B cell (primary cell): ENCODE data around the gene CDK4. TPM values are rescaled to one million over a fixed set of nuclear protein-coding genes. Genes with fewer than 3 reads are reported as not detected.

Source experiments
- ATAC-seq: fragments of 200-7000 bp; cut with Tn5 transposase; one replicate; pipeline ENCODE4 v1.10.0; 2021; ENCODE audit warnings: low read depth, mild to moderate bottlenecking, moderate number of reproducible peaks, moderate library complexity
- CTCF ChIA-PET: fragments of 350-600 bp; sonication (Branson Sonifier 250); formaldehyde crosslinking; loops from one replicate; lab custom pipeline; 2021; ENCODE audit warnings: antibody characterized with exemption, inconsistent platforms; lab: Charles Lee
- POLR2A ChIA-PET: fragments of 350-600 bp; sonication (Branson Sonifier 250); formaldehyde crosslinking; loops from one replicate; lab custom pipeline; 2021; ENCODE audit warnings: antibody characterized with exemption; lab: Charles Lee
- DNase-seq: peaks from one replicate; pipeline ENCODE4 v3.0.0; 2013
- H2AFZ ChIP-seq: 2 replicates; pipeline ENCODE4 v1.6.1; 2012; ENCODE audit warnings: mild to moderate bottlenecking, low read depth, low read length; ENCODE audit not compliant: insufficient read depth, poor library complexity, severe bottlenecking
- H3K27ac ChIP-seq, 2 donors: 1 replicate in 1 of 2; 2 replicates in 1 of 2; pipeline ENCODE4 v1.5.1; 2012 to 2013; ENCODE audit warnings: low read length in 2 of 2, mild to moderate bottlenecking in 2 of 2, moderate library complexity in 1 of 2
- H3K27me3 ChIP-seq, 4 experiments: fragments of 200-600 bp in 1 of 4; sonication (generic) in 1 of 4; replicated peaks in 1 of 4; 1 replicate in 2 of 4; 2 replicates in 2 of 4; pipeline versions ENCODE4 v1.6.1 to v1.7.0; 2013 to 2016; ENCODE audit warnings: low read length in 3 of 4, mild to moderate bottlenecking in 2 of 4, mixed read lengths in 1 of 4, moderate library complexity in 1 of 4; ENCODE audit not compliant: insufficient read depth in 4 of 4, control insufficient read depth in 3 of 4; ENCODE audit errors: control extremely low read depth in 1 of 4
- H3K36me3 ChIP-seq, 2 experiments: replicated peaks in 1 of 2; 1 replicate in 1 of 2; 2 replicates in 1 of 2; pipeline versions ENCODE4 v1.6.1 to v1.7.1; 2013; ENCODE audit warnings: low read length in 1 of 2; ENCODE audit not compliant: insufficient read depth in 2 of 2, control insufficient read depth in 1 of 2; ENCODE audit errors: control extremely low read depth in 1 of 2, extremely low read depth in 1 of 2
- H3K4me1 ChIP-seq, 2 donors: fragments of 200-600 bp in 1 of 2; sonication (generic) in 1 of 2; 1 replicate in 1 of 2; 2 replicates in 1 of 2; pipeline versions ENCODE4 v1.5.1 to v1.6.1; 2013 to 2017; ENCODE audit warnings: low read length in 2 of 2; ENCODE audit not compliant: control insufficient read depth in 2 of 2, insufficient read depth in 2 of 2
- H3K4me2 ChIP-seq: replicated peaks from 2 replicates; pipeline ENCODE3; 2012; ENCODE audit warnings: mild to moderate bottlenecking, low read depth, low read length; ENCODE audit not compliant: poor library complexity, severe bottlenecking
- H3K4me3 ChIP-seq, 5 experiments: fragments of 200-600 bp in 1 of 5; sonication (generic) in 1 of 5; 1 replicate in 3 of 5; 2 replicates in 2 of 5; pipeline versions ENCODE4 v1.5.1 to v1.7.0; 2011 to 2016; ENCODE audit warnings: low read length in 4 of 5, mild to moderate bottlenecking in 4 of 5, low read depth in 2 of 5, control low read depth in 1 of 5, moderate library complexity in 1 of 5; ENCODE audit not compliant: insufficient read depth in 1 of 5; ENCODE audit errors: control extremely low read depth in 1 of 5, extremely low read depth in 1 of 5
- H3K79me2 ChIP-seq: fragments of 200-600 bp; sonication (generic); one replicate; pipeline ENCODE4 v1.6.0; 2016; ENCODE audit warnings: low read length; ENCODE audit not compliant: control insufficient read depth, insufficient read depth
- H3K9ac ChIP-seq: fragments of 200-600 bp; sonication (generic); 2 replicates; pipeline ENCODE4 v1.6.1; 2017; ENCODE audit warnings: mild to moderate bottlenecking, low read length, moderate library complexity
- H3K9me3 ChIP-seq, 3 donors: one replicate each; pipeline versions ENCODE4 v1.6.1 to v1.7.1; 2013; ENCODE audit warnings: low read length in 2 of 3; ENCODE audit not compliant: control insufficient read depth in 2 of 3, insufficient read depth in 1 of 3; ENCODE audit errors: control extremely low read depth in 1 of 3
- H4K20me1 ChIP-seq: 2 replicates; pipeline ENCODE4 v1.6.0; 2012; ENCODE audit warnings: mild to moderate bottlenecking, low read length; ENCODE audit not compliant: insufficient read depth, control insufficient read depth, poor library complexity, severe bottlenecking
- H3K27ac Mint-ChIP-seq: one replicate; pipeline ENCODE4 v1.8.0; 2021; ENCODE audit warnings: mixed read lengths
- H3K27me3 Mint-ChIP-seq: one replicate; pipeline ENCODE4 v1.8.0; 2021; ENCODE audit warnings: mixed read lengths
- H3K4me1 Mint-ChIP-seq: one replicate; pipeline ENCODE4 v1.8.0; 2021; ENCODE audit warnings: mixed read lengths
- H3K4me3 Mint-ChIP-seq: one replicate; pipeline ENCODE4 v1.8.0; 2021; ENCODE audit warnings: mixed read lengths
- H3K9me3 Mint-ChIP-seq: one replicate; pipeline ENCODE4 v1.8.0; 2022; ENCODE audit warnings: mixed read lengths; ENCODE audit not compliant: insufficient read depth
- CTCF ChIP-seq: fragments of 200-600 bp; IDR thresholded peaks from one replicate; pipeline ENCODE4 v1.8.0; 2022; ENCODE audit warnings: antibody characterized with exemption, mild to moderate bottlenecking
- EZH2 ChIP-seq: IDR thresholded peaks from 2 replicates; pipeline ENCODE4 v1.6.1; 2012; ENCODE audit warnings: borderline replicate concordance, low read depth, mild to moderate bottlenecking, moderate library complexity, low read length; ENCODE audit not compliant: insufficient read depth, poor library complexity, severe bottlenecking
- WGBS: methylation state at CpG from one replicate; pipeline ENCODE4 v1.1.5; 2013; ENCODE audit warnings: missing lambda C conversion rate; ENCODE audit not compliant: insufficient coverage; 5-methylcytosine and 5-hydroxymethylcytosine counted together
- intact Hi-C: fragments of 100-400 bp; cut with micrococcal nuclease; formaldehyde crosslinking; loops from one replicate; pipeline ENCODE4 v1.10.0; 2022
- polyA plus RNA-seq: library from polyadenylated mRNA; depleted of rRNA; stranded (reverse); fragments of >200 nt; gene quantifications from 2 replicates; pipeline ENCODE4 v1.2.3, GENCODE V29; 2012
- total RNA-seq, 2 donors: library from RNA; stranded (reverse); fragments of 120-200 nt in 1 of 2; gene quantifications; 1 replicate in 1 of 2; 2 replicates in 1 of 2; pipeline versions ENCODE4 v1.2.3 to v1.2.4, GENCODE V29; 2013 to 2022

The CDK4 gene
- total and polyA plus RNA-seq, 2 donors (not counting 1 experiment from before 2014, with no cell fraction given) = 34.8 to 44.6 TPM

- Mint-ChIP-seq H3K4me3 (no peak overlapping the region), H3K27me3 (no peaks in the 10 kb centered on the region), H3K27ac (no peak overlapping the region), H3K9me3 (no peaks in the 10 kb centered on the region), H3K4me1 (peaks cover 9% of the 10 kb centered on the region)
- Histone ChIP-seq H2AFZ (no peak overlapping the region), H3K27me3 (no peaks in the 10 kb centered on the region), H3K36me3 (peaks cover 3 to 62% of the 10 kb centered on the region in 2 experiments), H3K4me2 (no peak overlapping the region), H3K79me2 (peaks cover 13% of the 10 kb centered on the region), H3K9ac (no peak overlapping the region), H3K27ac (no peak overlapping the region), H3K4me3 (no peak overlapping the region), H3K4me1 (peaks cover 13 to 19% of the 10 kb centered on the region in 2 donors), H3K9me3 (no peaks in the 10 kb centered on the region), H4K20me1 (peaks cover 34% of the 10 kb centered on the region)
- TF ChIP-seq EZH2 (no peak), CTCF (no peak)
- no peak for DNase-seq
- WGBS = 93% methylated on average over 16 of the region's 22 CpGs
- no peak for ATAC-seq
- ChIA-PET CTCF (interaction anchor here (0.8 kb wide), 1 partner anchor 12 kb away, joined by 4 read pairs; no protein-coding TSS in a partner anchor), POLR2A (interaction anchor here (0.7 kb wide), 1 partner anchor 1633 kb away, joined by 3 read pairs; no protein-coding TSS in a partner anchor)
- intact Hi-C loops = no loop called here
Observed at GRCh38 chr12:57717846-57718640, 34.1 kb downstream of the CDK4 start.

- Histone ChIP-seq H3K79me2 (peaks cover 15% of the 10 kb centered on the region), H3K4me2 (no peak overlapping the region), H3K4me1 (peaks cover 13 to 19% of the 10 kb centered on the region in 2 donors), H3K27me3 (no peaks in the 10 kb centered on the region), H3K36me3 (peaks cover 3 to 68% of the 10 kb centered on the region in 2 experiments), H3K9me3 (no peaks in the 10 kb centered on the region), H3K27ac (no peak overlapping the region), H2AFZ (no peak overlapping the region), H3K4me3 (no peak overlapping the region), H3K9ac (no peak overlapping the region), H4K20me1 (peaks cover 41% of the 10 kb centered on the region)
- no peaks in the 10 kb centered on the region for H3K27me3 Mint-ChIP-seq
- no peaks in the 10 kb centered on the region for H3K9me3 Mint-ChIP-seq
- peaks cover 9% of the 10 kb centered on the region for H3K4me1 Mint-ChIP-seq
- H3K4me3 Mint-ChIP-seq = no peak overlapping the region
- POLR2A ChIA-PET = interaction anchor here (0.7 kb wide), 1 partner anchor 1632 kb away, joined by 3 read pairs; no protein-coding TSS in a partner anchor
- DNase-seq (no peak), ATAC-seq (no peak)
- WGBS = 100% methylated on average over 5 of the region's 5 CpGs
- no peak overlapping the region for H3K27ac Mint-ChIP-seq
- CTCF ChIA-PET = interaction anchor here (0.8 kb wide), 1 partner anchor 11 kb away, joined by 4 read pairs; no protein-coding TSS in a partner anchor
- TF ChIP-seq EZH2 (no peak), CTCF (no peak)
- intact Hi-C loops = no loop called here
Observed at GRCh38 chr12:57717131-57717530, 35.0 kb downstream of the CDK4 start.
